H9 (cell line): Measurements from ENCODE around the gene BCL6B. TPM values are rescaled to one million over a fixed set of nuclear protein-coding genes. Genes with fewer than 3 reads are reported as not detected.

Experiments used
- DNase-seq: peaks from one replicate; pipeline ENCODE4 v3.0.0-alpha.2; 2017
- H2AFZ ChIP-seq: one replicate; pipeline ENCODE4 v1.6.1; 2013; ENCODE audit warnings: mild to moderate bottlenecking, low read length, control low read depth, moderate library complexity
- H2AK5ac ChIP-seq: 2 replicates; pipeline ENCODE4 v1.6.1; 2013; ENCODE audit warnings: low read length, control low read depth, mixed read lengths; ENCODE audit not compliant: insufficient read length
- H2BK120ac ChIP-seq: one replicate; pipeline ENCODE4 v1.6.1; 2013; ENCODE audit warnings: low read depth, mild to moderate bottlenecking, low read length, control low read depth, inconsistent platforms; ENCODE audit not compliant: poor library complexity, severe bottlenecking
- H2BK12ac ChIP-seq: 2 replicates; pipeline ENCODE4 v1.6.1; 2013; ENCODE audit warnings: low read length, control low read depth, mixed read lengths, low read depth; ENCODE audit not compliant: insufficient read length
- H2BK15ac ChIP-seq: 2 replicates; pipeline ENCODE4 v1.6.1; 2013; ENCODE audit warnings: low read depth, low read length, control low read depth
- H2BK20ac ChIP-seq: one replicate; pipeline ENCODE4 v1.6.1; 2013; ENCODE audit warnings: low read depth, mild to moderate bottlenecking, low read length, control low read depth, inconsistent platforms; ENCODE audit not compliant: poor library complexity, severe bottlenecking
- H2BK5ac ChIP-seq: 2 replicates; pipeline ENCODE4 v1.6.1; 2013; ENCODE audit warnings: low read length, control low read depth, mixed read lengths; ENCODE audit not compliant: insufficient read length
- H3K14ac ChIP-seq: 2 replicates; pipeline ENCODE4 v1.6.1; 2013; ENCODE audit warnings: low read length, control low read depth; ENCODE audit not compliant: insufficient read depth
- H3K18ac ChIP-seq: 2 replicates; pipeline ENCODE4 v1.6.1; 2013; ENCODE audit warnings: low read depth, mild to moderate bottlenecking, mixed read lengths, low read length, control low read depth; ENCODE audit not compliant: insufficient read length
- H3K23ac ChIP-seq: 2 replicates; pipeline ENCODE4 v1.6.1; 2013; ENCODE audit warnings: low read length, control low read depth, mixed read lengths, low read depth; ENCODE audit not compliant: insufficient read length
- H3K23me2 ChIP-seq: 2 replicates; pipeline ENCODE4 v1.6.1; 2013; ENCODE audit warnings: low read depth, mild to moderate bottlenecking, mixed read lengths, low read length, control low read depth; ENCODE audit not compliant: insufficient read length, poor library complexity, severe bottlenecking
- H3K27ac ChIP-seq: 2 replicates; pipeline ENCODE4 v1.5.1; 2013; ENCODE audit warnings: low read length, control low read depth, mixed read lengths, low read depth; ENCODE audit not compliant: insufficient read length
- H3K27me3 ChIP-seq: 2 replicates; pipeline ENCODE4 v1.6.1; 2013; ENCODE audit warnings: low read length, control low read depth, inconsistent platforms; ENCODE audit not compliant: insufficient read depth
- H3K4ac ChIP-seq: 2 replicates; pipeline ENCODE4 v1.6.1; 2013; ENCODE audit warnings: low read depth, mild to moderate bottlenecking, control low read depth, inconsistent platforms, low read length, moderate library complexity
- H3K4me1 ChIP-seq: 2 replicates; pipeline ENCODE4 v1.6.1; 2013; ENCODE audit warnings: low read length, control low read depth, inconsistent platforms; ENCODE audit not compliant: insufficient read depth
- H3K4me2 ChIP-seq: 2 replicates; pipeline ENCODE4 v1.6.1; 2013; ENCODE audit warnings: low read length, control low read depth, mixed read lengths; ENCODE audit not compliant: insufficient read length, insufficient read depth
- H3K56ac ChIP-seq: 2 replicates; pipeline ENCODE4 v1.6.1; 2013; ENCODE audit warnings: low read depth, mild to moderate bottlenecking, mixed read lengths, low read length, control low read depth; ENCODE audit not compliant: insufficient read length
- H3K79me1 ChIP-seq: 2 replicates; pipeline ENCODE4 v1.6.1; 2013; ENCODE audit warnings: low read depth, mild to moderate bottlenecking, moderate library complexity, low read length, control low read depth, inconsistent platforms; ENCODE audit not compliant: insufficient read depth, poor library complexity, severe bottlenecking
- H3K79me2 ChIP-seq: 2 replicates; pipeline ENCODE4 v1.6.1; 2013; ENCODE audit warnings: low read length, control low read depth, inconsistent platforms; ENCODE audit not compliant: insufficient read depth
- H3K9ac ChIP-seq: 2 replicates; pipeline ENCODE4 v1.6.1; 2013; ENCODE audit warnings: low read length, control low read depth, mixed read lengths; ENCODE audit not compliant: insufficient read length; ENCODE audit errors: extremely low read depth
- H3K9me3 ChIP-seq: one replicate; pipeline ENCODE4 v1.6.1; 2013; ENCODE audit warnings: low read depth, low read length, inconsistent platforms; ENCODE audit not compliant: control insufficient read depth
- H3T11ph ChIP-seq: one replicate; pipeline ENCODE4 v1.6.1; 2013; ENCODE audit warnings: mild to moderate bottlenecking, low read length, control low read depth, inconsistent platforms
- H4K20me1 ChIP-seq: one replicate; pipeline ENCODE4 v1.6.1; 2013; ENCODE audit not compliant: control insufficient read depth, insufficient read length, insufficient read depth
- H4K5ac ChIP-seq: 2 replicates; pipeline ENCODE4 v1.6.1; 2013; ENCODE audit warnings: low read depth, mild to moderate bottlenecking, mixed read lengths, low read length, control low read depth; ENCODE audit not compliant: insufficient read length
- H4K8ac ChIP-seq: replicated peaks from 2 replicates; pipeline ENCODE4 v1.6.1; 2013; ENCODE audit warnings: low read length, control low read depth, mixed read lengths, low read depth; ENCODE audit not compliant: insufficient read length
- H4K91ac ChIP-seq: 2 replicates; pipeline ENCODE4 v1.6.1; 2013; ENCODE audit warnings: low read depth, mild to moderate bottlenecking, moderate library complexity, mixed read lengths, low read length, control low read depth; ENCODE audit not compliant: insufficient read length
- H3K27ac Mint-ChIP-seq, 3 experiments: 2 replicates in 2 of 3; 3 replicates in 1 of 3; pipeline ENCODE4 v1.8.0; 2020 to 2021; ENCODE audit warnings: mixed read lengths in 3 of 3, mild to moderate bottlenecking in 1 of 3, moderate library complexity in 1 of 3
- H3K27me3 Mint-ChIP-seq: 2 replicates; pipeline ENCODE4 v1.8.0; 2021; ENCODE audit warnings: low read depth, mild to moderate bottlenecking, moderate library complexity, mixed read lengths
- H3K36me3 Mint-ChIP-seq, 3 experiments: 2 replicates in 2 of 3; 3 replicates in 1 of 3; pipeline ENCODE4 v1.8.0; 2020 to 2021; ENCODE audit warnings: low read depth in 3 of 3, mixed read lengths in 3 of 3; ENCODE audit not compliant: insufficient read depth in 1 of 3
- H3K4me1 Mint-ChIP-seq, 2 experiments: 2 replicates each; pipeline ENCODE4 v1.8.0; 2020; ENCODE audit warnings: mixed read lengths in 2 of 2
- H3K4me3 Mint-ChIP-seq, 2 experiments: 2 replicates in 1 of 2; 3 replicates in 1 of 2; pipeline ENCODE4 v1.8.0; 2020 to 2021; ENCODE audit warnings: mild to moderate bottlenecking in 2 of 2, mixed read lengths in 2 of 2, moderate library complexity in 1 of 2
- H3K9me3 Mint-ChIP-seq, 2 experiments: 2 replicates in 1 of 2; 3 replicates in 1 of 2; pipeline ENCODE4 v1.8.0; 2020; ENCODE audit warnings: mild to moderate bottlenecking in 2 of 2, mixed read lengths in 2 of 2, moderate library complexity in 1 of 2
- CTCF ChIP-seq: fragments of 200-600 bp; sonication (generic); conservative IDR thresholded peaks from 3 replicates; pipeline ENCODE4 v1.8.0; 2021; ENCODE audit warnings: antibody characterized with exemption, mild to moderate bottlenecking
- WGBS: extraction: QIAGEN DNeasy Blood & Tissue Kit; methylation state at CpG from one replicate; pipeline ENCODE4 v1.1.7; 2013; ENCODE audit warnings: missing lambda C conversion rate, low lambda C conversion rate, mixed read lengths; ENCODE audit not compliant: insufficient read length; ENCODE audit errors: extremely low coverage; 5-methylcytosine and 5-hydroxymethylcytosine counted together
- total RNA-seq: library from RNA; stranded (reverse); gene quantifications from 2 replicates; pipeline ENCODE4 v1.2.1, GENCODE V29; 2021

The BCL6B gene
- total RNA-seq, 1 experiment from 2014 or later, result 3.3 TPM

- Histone ChIP-seq H3K9me3 (no peaks in the 10 kb centered on the region), H2BK15ac (no peak overlapping the region), H2BK5ac (no peak overlapping the region), H2BK20ac (no peak overlapping the region), H3K18ac (no peak overlapping the region), H3K23me2 (peaks cover 11% of the 10 kb centered on the region), H4K91ac (no peak overlapping the region), H2BK120ac (no peak overlapping the region), H2BK12ac (no peak overlapping the region), H3K4me2 (no peak overlapping the region), H3K4me1 (no peaks in the 10 kb centered on the region), H2AK5ac (no peak overlapping the region), H3K4ac (no peak overlapping the region), H3K27me3 (peaks cover 4% of the 10 kb centered on the region; the same call in 1 of the 2 replicates), H2AFZ (no peak overlapping the region), H3K14ac (no peak overlapping the region), H3K9ac (no peak overlapping the region), H3K79me2 (no peaks in the 10 kb centered on the region), H3K79me1 (no peaks in the 10 kb centered on the region), H4K20me1 (no peaks in the 10 kb centered on the region), H3K27ac (no peak overlapping the region), H4K8ac (no peak overlapping the region), H3K23ac (no peak overlapping the region), H3K56ac (no peak overlapping the region), H4K5ac (no peak overlapping the region), H3T11ph (no peak overlapping the region)
- DNase-seq, result peak; percentile 61
- TF ChIP-seq CTCF, result no peak
- no peak overlapping the region for H3K27ac Mint-ChIP-seq
- peaks cover 12% of the 10 kb centered on the region in 2 experiments for H3K4me1 Mint-ChIP-seq
- H3K27me3 Mint-ChIP-seq, result peaks cover 25% of the 10 kb centered on the region
- H3K36me3 Mint-ChIP-seq, result peaks cover 10 to 49% (median 27%) of the 10 kb centered on the region in 3 experiments
- no CpG with 5 or more reads among the region's 13 CpGs for WGBS
- H3K9me3 Mint-ChIP-seq, result 0 out of 5 replicates have a peak, but pooled peaks cover 0 to 2% of the 10 kb centered on the region in 2 experiments
- no peak overlapping the region for H3K4me3 Mint-ChIP-seq
These were observed 4.5 kb downstream of the BCL6B start for GRCh38 chr17:7027335-7027734.
